Neural progenitor cell (in vitro differentiated cells): ENCODE measurements around the gene PRH2.

Experiments
- CTCF ChIP-seq: fragments of 200-600 bp; sonication (generic); IDR thresholded peaks from 2 replicates; pipeline ENCODE4 v1.5.1; 2017; ENCODE audit warnings: antibody characterized with exemption, mild to moderate bottlenecking
- EZH2 ChIP-seq: fragments of 200-600 bp; sonication (generic); IDR thresholded peaks from 2 replicates; pipeline ENCODE4 v1.6.1; 2017; ENCODE audit warnings: antibody characterized with exemption, mild to moderate bottlenecking, moderate library complexity

GRCh38 chr12:10943167-10943566, 14.1 kb downstream of the PRH2 start:
- TF ChIP-seq CTCF (no peak), EZH2 (no peak)
